ENCODE data around the gene COL6A6. TPM values are rescaled to one million over a fixed set of nuclear protein-coding genes. Genes with fewer than 3 reads are reported as not detected.

The COL6A6 gene
- total and polyA plus RNA-seq, 2 experiments from 2014 or later: 0.07 to 0.10 TPM

- Histone ChIP-seq H3K79me2 (replicated peaks; ENCODE audit: insufficient read depth) (no peaks in the 10 kb centered on the region), H3K36me3 (ENCODE audit: insufficient read depth) (no peaks in the 10 kb centered on the region), H4K20me1 (replicated peaks; ENCODE audit: insufficient read depth) (no peaks in the 10 kb centered on the region), H3K9me2 (ENCODE audit: insufficient read depth) (no peaks in the 10 kb centered on the region), H3K4me1 (ENCODE audit: insufficient read depth) (no peaks in the 10 kb centered on the region), H3F3A (replicated peaks; ENCODE audit: low read depth) (no peaks in the 10 kb centered on the region), H2AFZ (no peak overlapping the region), H3K27ac (ENCODE audit: low read depth) (no peak overlapping the region), H3K27me3 (ENCODE audit: insufficient read depth) (no peaks in the 10 kb centered on the region), H3K4me3 (no peak overlapping the region), H3K4me2 (no peak overlapping the region)
- TF ChIP-seq ZNF331 (CRISPR knock-in tag; IDR thresholded peaks at IDR 0.05; ENCODE audit: low read depth) (no peak), JUNB (IDR thresholded peaks at IDR 0.05; ENCODE audit: unreplicated experiment) (no peak), REST (IDR thresholded peaks at IDR 0.05; ENCODE audit: unreplicated experiment) (no peak), CREB1 (CRISPR knock-in tag; IDR thresholded peaks at IDR 0.05; ENCODE audit: low read depth) (no peak), EZH2 (IDR thresholded peaks at IDR 0.05; ENCODE audit: low read depth, unreplicated experiment) (no peak), ETS1 (IDR thresholded peaks at IDR 0.05) (no peak), NANOG (IDR thresholded peaks at IDR 0.05; ENCODE audit: borderline replicate concordance) (no peak), ZNF114 (CRISPR knock-in tag; IDR thresholded peaks at IDR 0.05) (no peak)
- Mint-ChIP-seq H3K36me3 (ENCODE audit: low read depth) (no peaks in the 10 kb centered on the region), H3K4me3 (no peak overlapping the region), H3K27ac (no peak overlapping the region), H3K9me3 (no peaks in the 10 kb centered on the region), H3K27me3 (ENCODE audit: insufficient read depth, low read depth, poor library complexity) (no peaks in the 10 kb centered on the region), H3K4me1 (peaks cover 5% of the 10 kb centered on the region; the same call in 2 of the 3 replicates)
- DNase-seq (ENCODE audit: low spot score) (no peak), ATAC-seq (no peak)
These were observed 28.7 kb upstream of the COL6A6 start for GRCh38 chr3:130488288-130488687.

GRCh38 chr3:130488769-130489450, 28.1 kb upstream of the COL6A6 start:
- no peaks in the 10 kb centered on the region for H4K20me1 ChIP-seq (replicated peaks; ENCODE audit: insufficient read depth)
- no peaks in the 10 kb centered on the region for H3F3A ChIP-seq (replicated peaks; ENCODE audit: low read depth)
- no peaks in the 10 kb centered on the region for H3K36me3 ChIP-seq (ENCODE audit: insufficient read depth)
- no peak overlapping the region for H3K4me3 ChIP-seq
- ATAC-seq: no peak
- no peak for DNase-seq (ENCODE audit: low spot score)
- Mint-ChIP-seq H3K27ac (no peak overlapping the region), H3K9me3 (no peaks in the 10 kb centered on the region), H3K27me3 (ENCODE audit: insufficient read depth, low read depth, poor library complexity) (no peaks in the 10 kb centered on the region), H3K4me1 (peaks cover 5% of the 10 kb centered on the region; the same call in 2 of the 3 replicates), H3K36me3 (ENCODE audit: low read depth) (no peaks in the 10 kb centered on the region), H3K4me3 (no peak overlapping the region)
- H3K4me2 ChIP-seq: no peak overlapping the region
- no peak overlapping the region for H2AFZ ChIP-seq
- no peaks in the 10 kb centered on the region for H3K79me2 ChIP-seq (replicated peaks; ENCODE audit: insufficient read depth)
- no peak overlapping the region for H3K27ac ChIP-seq (ENCODE audit: low read depth)
- no peaks in the 10 kb centered on the region for H3K27me3 ChIP-seq (ENCODE audit: insufficient read depth)
- no peaks in the 10 kb centered on the region for H3K4me1 ChIP-seq (ENCODE audit: insufficient read depth)
- H3K9me2 ChIP-seq (ENCODE audit: insufficient read depth): no peaks in the 10 kb centered on the region
- TF ChIP-seq ZNF331 (CRISPR knock-in tag; IDR thresholded peaks at IDR 0.05; ENCODE audit: low read depth): no peak
- TF ChIP-seq JUNB (IDR thresholded peaks at IDR 0.05; ENCODE audit: unreplicated experiment): no peak
- no peak for TF ChIP-seq NANOG (IDR thresholded peaks at IDR 0.05; ENCODE audit: borderline replicate concordance)
- TF ChIP-seq CTCF (conservative IDR thresholded peaks at IDR 0.05; ENCODE audit: low read depth in 2 of 2): no peak
- TF ChIP-seq REST (IDR thresholded peaks at IDR 0.05; ENCODE audit: unreplicated experiment): no peak
